H1 (cell line): Measurements from ENCODE around the gene DEK. TPM values are rescaled to one million over a fixed set of nuclear protein-coding genes. Genes with fewer than 3 reads are reported as not detected.

Source experiments
- CHD7 ChIP-seq: fragments of 300-600 bp; sonication (generic); IDR thresholded peaks from 2 replicates; pipeline ENCODE4 v1.7.1; 2012; ENCODE audit warnings: low read length, moderate library complexity, mild to moderate bottlenecking, inconsistent platforms; ENCODE audit not compliant: insufficient replicate concordance
- FOSL1 ChIP-seq: IDR thresholded peaks from 2 replicates; pipeline ENCODE4 v1.6.1; 2011; ENCODE audit warnings: mild to moderate bottlenecking, low read depth, low read length, moderate library complexity; ENCODE audit not compliant: insufficient read depth
- GABPA ChIP-seq: IDR thresholded peaks from 2 replicates; pipeline ENCODE4 v1.6.1; 2011; ENCODE audit warnings: mild to moderate bottlenecking, low read length, moderate library complexity, borderline replicate concordance; ENCODE audit not compliant: insufficient read depth
- HDAC6 ChIP-seq: IDR thresholded peaks from one replicate; pipeline ENCODE4 v1.7.1; 2012; ENCODE audit warnings: low read depth, mild to moderate bottlenecking, inconsistent platforms, low read length, moderate library complexity
- SP2 ChIP-seq: IDR thresholded peaks from 2 replicates; pipeline ENCODE4 v1.6.1; 2012; ENCODE audit warnings: mild to moderate bottlenecking, low read length, inconsistent platforms
- TBP ChIP-seq: IDR thresholded peaks from 2 replicates; pipeline ENCODE4 v1.6.1; 2011; ENCODE audit warnings: low read depth, low read length, improper control_type of control experiment
- ZNF274 ChIP-seq: IDR thresholded peaks from 2 replicates; pipeline ENCODE4 v1.7.0; 2012; ENCODE audit warnings: low read length, borderline replicate concordance; ENCODE audit errors: extremely low read depth
- polyA plus RNA-seq, 7 experiments: library from polyadenylated mRNA; depleted of rRNA in 3 of 7; stranded (reverse) in 5 of 7; unstranded in 2 of 7; fragments of >200 nt in 5 of 7; fragments of 200-250 nt in 2 of 7; gene quantifications; 1 replicate in 5 of 7; 2 replicates in 1 of 7; 4 replicates in 1 of 7; pipeline versions ENCODE4 v1.2.1 to v1.2.3, GENCODE V29; 2011 to 2013; ENCODE audit warnings: missing spikeins in 2 of 7, mixed read lengths in 2 of 7
- total RNA-seq: library from RNA; stranded (reverse); fragmentation: NEBNext Ultra II Directional; extraction: Animal tissue kit (Norgen Biotek cat#: 25700); gene quantifications from 2 replicates; pipeline ENCODE4 v1.2.1, GENCODE V29; 2021

Gene DEK
- total and polyA plus RNA-seq, 2 of the 8 experiments (the other 6 are each of a cell fraction or from before 2014, with no cell fraction given), result 40.0 to 228 TPM

- no peak for TF ChIP-seq CHD7
- TF ChIP-seq TBP, result no peak
- TF ChIP-seq SP2, result no peak
- no peak for TF ChIP-seq HDAC6
- TF ChIP-seq ZNF274, result no peak
- no peak for TF ChIP-seq GABPA
- no peak for TF ChIP-seq FOSL1
Observed at GRCh38 chr6:18207438-18207837, 56.9 kb downstream of the DEK start (continued).
